Activated naive CD4-positive, alpha-beta T cell treated with anti-CD3 and anti-CD28 coated beads for 36 hours (primary cell): Measurements from ENCODE around the gene NCOA7. TPM values are rescaled to one million over a fixed set of nuclear protein-coding genes. Genes with fewer than 3 reads are reported as not detected.
"Not testable (repeated sequence)": the region's sequence is repeated elsewhere in the genome, so short reads cannot be mapped to it uniquely, and the experiment has no call there.

Experiments used
- CTCF ChIA-PET: fragments of 350-600 bp; sonication (Branson Sonifier 250); formaldehyde crosslinking; loops from one replicate; lab custom pipeline; 2021; ENCODE audit warnings: antibody characterized with exemption; lab: Charles Lee
- DNase-seq: peaks from one replicate; pipeline ENCODE4 v3.0.0-alpha.2; 2020
- H3K27ac Mint-ChIP-seq: one replicate; pipeline ENCODE4 v1.8.0; 2021; ENCODE audit warnings: mild to moderate bottlenecking, mixed read lengths
- H3K27me3 Mint-ChIP-seq: one replicate; pipeline ENCODE4 v1.8.0; 2021; ENCODE audit warnings: low read depth, mixed read lengths
- H3K36me3 Mint-ChIP-seq: one replicate; pipeline ENCODE4 v1.8.0; 2021; ENCODE audit warnings: low read depth, mixed read lengths
- H3K4me1 Mint-ChIP-seq: one replicate; pipeline ENCODE4 v1.8.0; 2021; ENCODE audit warnings: low read depth, mixed read lengths
- H3K4me3 Mint-ChIP-seq: one replicate; pipeline ENCODE4 v1.8.0; 2021; ENCODE audit warnings: mild to moderate bottlenecking, moderate library complexity, mixed read lengths
- H3K9me3 Mint-ChIP-seq: one replicate; pipeline ENCODE4 v1.8.0; 2021; ENCODE audit warnings: mixed read lengths
- intact Hi-C: fragments of 100-400 bp; cut with micrococcal nuclease; formaldehyde crosslinking; loops from one replicate; pipeline ENCODE4 v1.15.1; 2023
- total RNA-seq, 2 experiments: library from RNA; stranded (reverse); gene quantifications; one replicate each; pipeline ENCODE4 v1.2.3, GENCODE V29; 2021

NCOA7 gene
- total RNA-seq, 2 experiments from 2014 or later, result 39.2 to 43.1 TPM

- Mint-ChIP-seq H3K27me3 (no peaks in the 10 kb centered on the region), H3K27ac (peak overlapping the region; percentile 5), H3K4me1 (peaks cover 44% of the 10 kb centered on the region), H3K36me3 (peaks cover 3% of the 10 kb centered on the region), H3K9me3 (no peaks in the 10 kb centered on the region), H3K4me3 (no peak overlapping the region)
- DNase-seq, result no peak
- CTCF ChIA-PET, result interaction anchor here (0.5 to 1.3 kb wide), 2 partner anchors 21 to 25 kb away, joined by 3 read pairs; no protein-coding TSS in a partner anchor
- intact Hi-C loops, result no loop called here
Measured at GRCh38 chr6:125832391-125833117, 41.8 kb downstream of the NCOA7 start.

- peaks cover 3% of the 10 kb centered on the region for H3K36me3 Mint-ChIP-seq
- H3K9me3 Mint-ChIP-seq, result no peaks in the 10 kb centered on the region
- CTCF ChIA-PET, result interaction anchor here (0.9 to 1.0 kb wide), 3 partner anchors 23 to 72 kb away, joined by 3 to 4 read pairs (median 3); no protein-coding TSS in a partner anchor
- intact Hi-C loops, result no loop called here
- H3K4me1 Mint-ChIP-seq, result peaks cover 34% of the 10 kb centered on the region
- no peak for DNase-seq
- H3K27me3 Mint-ChIP-seq, result no peaks in the 10 kb centered on the region
- no peak overlapping the region for H3K4me3 Mint-ChIP-seq
- H3K27ac Mint-ChIP-seq, result no peak overlapping the region
Measured at GRCh38 chr6:125834348-125834747, 43.6 kb downstream of the NCOA7 start.

GRCh38 chr6:125835221-125835744, 44.5 kb downstream of the NCOA7 start:
- Mint-ChIP-seq H3K27ac (no peak overlapping the region), H3K9me3 (no peaks in the 10 kb centered on the region), H3K4me1 (peaks cover 26% of the 10 kb centered on the region), H3K4me3 (no peak overlapping the region), H3K27me3 (no peaks in the 10 kb centered on the region), H3K36me3 (peaks cover 3% of the 10 kb centered on the region)
- CTCF ChIA-PET, result interaction anchor here (0.8 to 1.0 kb wide), 2 partner anchors 22 to 28 kb away, joined by 3 to 5 read pairs; no protein-coding TSS in a partner anchor
- intact Hi-C loops, result no loop called here
- DNase-seq, result no peak

DNA sequence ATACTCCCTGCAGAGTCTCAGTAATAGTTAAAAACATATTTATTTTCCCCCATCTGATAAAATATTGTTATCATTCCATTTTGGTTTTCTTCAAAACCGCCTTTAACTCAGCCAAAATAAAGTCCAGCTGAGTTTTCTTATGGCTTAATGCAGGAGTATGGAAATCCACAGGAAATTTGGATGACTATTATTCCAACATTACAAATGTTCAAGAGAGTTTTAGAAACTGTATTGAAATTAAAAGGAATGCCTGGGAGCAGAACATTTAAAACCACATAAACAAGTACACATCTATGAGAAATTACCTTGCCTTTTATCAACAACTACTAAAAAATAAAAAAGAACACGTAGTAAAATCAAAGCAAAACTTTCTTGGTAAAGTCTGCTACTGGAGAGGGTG, 45.7 kb downstream of the NCOA7 start:
- no peak overlapping the region for H3K4me3 Mint-ChIP-seq
- H3K4me1 Mint-ChIP-seq, result peaks cover 24% of the 10 kb centered on the region
- no peaks in the 10 kb centered on the region for H3K9me3 Mint-ChIP-seq
- peaks cover 3% of the 10 kb centered on the region for H3K36me3 Mint-ChIP-seq
- intact Hi-C loops, result no loop called here
- H3K27me3 Mint-ChIP-seq, result no peaks in the 10 kb centered on the region
- DNase-seq, result no peak
- no peak overlapping the region for H3K27ac Mint-ChIP-seq
- CTCF ChIA-PET, result no interaction called here

DNA sequence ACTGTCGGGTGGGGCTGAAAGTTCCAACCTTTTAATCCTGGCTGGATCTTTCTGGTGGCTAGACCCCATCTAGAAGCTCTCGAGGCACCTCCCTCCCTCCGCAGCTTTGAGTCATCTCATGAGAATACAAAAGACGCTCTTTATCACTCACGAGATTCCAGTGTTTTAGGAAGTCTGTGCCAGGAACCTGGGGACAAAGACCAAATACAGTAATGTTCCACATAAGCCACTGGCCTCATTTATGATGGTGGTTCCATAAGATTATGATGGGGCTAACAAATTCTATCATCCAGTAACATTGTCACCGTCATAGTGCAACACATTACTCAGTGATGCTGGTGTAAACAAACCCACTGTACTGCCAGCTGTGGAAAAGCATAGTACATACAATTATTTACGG, 48.7 kb downstream of the NCOA7 start:
- peaks cover 3% of the 10 kb centered on the region for H3K36me3 Mint-ChIP-seq
- CTCF ChIA-PET, result no interaction called here
- H3K27me3 Mint-ChIP-seq, result no peaks in the 10 kb centered on the region
- no peak overlapping the region for H3K4me3 Mint-ChIP-seq
- no peaks in the 10 kb centered on the region for H3K9me3 Mint-ChIP-seq
- intact Hi-C loops, result no loop called here
- no peak overlapping the region for H3K27ac Mint-ChIP-seq
- H3K4me1 Mint-ChIP-seq, result peaks cover 11% of the 10 kb centered on the region
- no peak for DNase-seq

- no peaks in the 10 kb centered on the region for H3K9me3 Mint-ChIP-seq
- H3K36me3 Mint-ChIP-seq, result peaks cover 3% of the 10 kb centered on the region
- H3K27ac Mint-ChIP-seq, result no peak overlapping the region
- intact Hi-C loops, result no loop called here
- CTCF ChIA-PET, result interaction anchor here (0.6 kb wide), 1 partner anchor 197 kb away, joined by 6 read pairs; no protein-coding TSS in a partner anchor
- no peak overlapping the region for H3K4me3 Mint-ChIP-seq
- DNase-seq, result no peak
- peaks cover 10% of the 10 kb centered on the region for H3K4me1 Mint-ChIP-seq
- no peaks in the 10 kb centered on the region for H3K27me3 Mint-ChIP-seq
Measured at GRCh38 chr6:125839879-125840278, 49.1 kb downstream of the NCOA7 start.

DNA sequence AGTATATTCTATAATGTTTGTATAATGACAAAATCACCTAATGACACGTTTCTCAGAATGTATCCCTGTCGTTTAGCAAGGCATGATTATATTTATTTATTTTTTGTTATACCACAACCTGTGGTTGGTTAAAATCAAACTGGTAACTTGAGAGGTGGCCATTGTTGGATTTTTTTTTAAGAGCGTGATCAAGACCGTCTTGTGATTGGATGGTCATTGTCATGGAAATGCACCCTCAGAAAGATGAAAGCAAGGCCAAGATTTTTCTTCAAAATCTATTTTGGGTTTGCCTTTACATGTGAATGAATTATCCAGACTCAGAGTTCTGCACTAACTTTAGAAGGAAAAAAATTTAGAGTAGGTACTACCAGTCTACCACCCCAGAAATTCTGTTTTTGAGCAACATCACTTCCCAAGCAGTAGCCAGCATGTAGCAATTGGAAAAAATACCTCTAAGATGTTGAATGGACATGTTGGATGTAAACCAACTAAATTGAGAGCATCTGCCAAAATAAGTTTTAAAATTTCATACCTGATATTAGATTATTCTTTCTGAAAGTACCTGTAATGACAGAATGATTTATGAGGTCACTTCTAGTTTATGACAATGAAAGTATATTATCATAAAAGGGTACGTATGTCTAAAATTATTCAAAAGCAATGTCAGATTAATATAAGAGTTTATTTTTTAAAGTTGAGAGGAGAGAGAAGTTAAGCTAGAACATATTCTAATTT, 50.8 kb downstream of the NCOA7 start:
- DNase-seq, result no peak
- intact Hi-C loops, result no loop called here
- CTCF ChIA-PET, result no interaction called here
- no peak overlapping the region for H3K4me3 Mint-ChIP-seq
- H3K9me3 Mint-ChIP-seq, result no peaks in the 10 kb centered on the region
- no peak overlapping the region for H3K27ac Mint-ChIP-seq
- H3K4me1 Mint-ChIP-seq, result peaks cover 8% of the 10 kb centered on the region
- H3K36me3 Mint-ChIP-seq, result peaks cover 3% of the 10 kb centered on the region
- H3K27me3 Mint-ChIP-seq, result no peaks in the 10 kb centered on the region

- H3K9me3 Mint-ChIP-seq, result no peaks in the 10 kb centered on the region
- peaks cover 3% of the 10 kb centered on the region for H3K36me3 Mint-ChIP-seq
- no peak overlapping the region for H3K4me3 Mint-ChIP-seq
- H3K4me1 Mint-ChIP-seq, result peaks cover 8% of the 10 kb centered on the region
- intact Hi-C loops, result no loop called here
- H3K27ac Mint-ChIP-seq, result no peak overlapping the region
- no peak for DNase-seq
- H3K27me3 Mint-ChIP-seq, result no peaks in the 10 kb centered on the region
- CTCF ChIA-PET, result no interaction called here
Measured at GRCh38 chr6:125842091-125842626, 51.4 kb downstream of the NCOA7 start.

GRCh38 chr6:125843593-125843992, 52.8 kb downstream of the NCOA7 start:
- Mint-ChIP-seq H3K36me3 (peaks cover 3% of the 10 kb centered on the region), H3K9me3 (peaks cover 2% of the 10 kb centered on the region), H3K27me3 (no peaks in the 10 kb centered on the region), H3K27ac (no peak overlapping the region), H3K4me3 (no peak overlapping the region), H3K4me1 (peaks cover 7% of the 10 kb centered on the region)
- CTCF ChIA-PET, result no interaction called here
- intact Hi-C loops, result no loop called here
- no peak for DNase-seq

DNA sequence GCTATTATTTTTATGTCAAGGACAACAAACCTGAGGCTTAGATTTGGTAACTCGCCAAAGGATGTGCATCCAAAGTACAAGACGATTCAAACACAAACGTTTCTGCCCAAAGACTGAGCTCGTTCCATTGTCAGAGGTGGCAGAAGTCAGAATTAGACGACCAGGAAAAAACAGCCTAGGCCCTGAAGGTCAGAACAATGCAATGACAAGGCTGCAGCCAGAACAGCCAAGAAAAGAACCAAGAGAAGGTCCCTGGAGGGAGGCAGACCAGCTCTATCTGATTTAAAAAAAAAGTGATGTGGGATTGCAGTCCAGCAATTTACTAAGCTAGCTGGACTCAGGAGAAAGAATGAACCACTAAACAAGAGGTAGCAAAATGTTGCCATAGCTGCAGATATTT, 54.2 kb downstream of the NCOA7 start:
- Mint-ChIP-seq H3K27me3 (no peaks in the 10 kb centered on the region), H3K4me1 (peaks cover 7% of the 10 kb centered on the region), H3K9me3 (peaks cover 2% of the 10 kb centered on the region), H3K27ac (no peak overlapping the region), H3K36me3 (peaks cover 3% of the 10 kb centered on the region), H3K4me3 (no peak overlapping the region)
- intact Hi-C loops, result no loop called here
- CTCF ChIA-PET, result interaction anchor here (0.9 to 1.4 kb wide), 3 partner anchors 14 to 130 kb away, joined by 3 to 4 read pairs (median 3); no protein-coding TSS in a partner anchor
- no peak for DNase-seq

DNA sequence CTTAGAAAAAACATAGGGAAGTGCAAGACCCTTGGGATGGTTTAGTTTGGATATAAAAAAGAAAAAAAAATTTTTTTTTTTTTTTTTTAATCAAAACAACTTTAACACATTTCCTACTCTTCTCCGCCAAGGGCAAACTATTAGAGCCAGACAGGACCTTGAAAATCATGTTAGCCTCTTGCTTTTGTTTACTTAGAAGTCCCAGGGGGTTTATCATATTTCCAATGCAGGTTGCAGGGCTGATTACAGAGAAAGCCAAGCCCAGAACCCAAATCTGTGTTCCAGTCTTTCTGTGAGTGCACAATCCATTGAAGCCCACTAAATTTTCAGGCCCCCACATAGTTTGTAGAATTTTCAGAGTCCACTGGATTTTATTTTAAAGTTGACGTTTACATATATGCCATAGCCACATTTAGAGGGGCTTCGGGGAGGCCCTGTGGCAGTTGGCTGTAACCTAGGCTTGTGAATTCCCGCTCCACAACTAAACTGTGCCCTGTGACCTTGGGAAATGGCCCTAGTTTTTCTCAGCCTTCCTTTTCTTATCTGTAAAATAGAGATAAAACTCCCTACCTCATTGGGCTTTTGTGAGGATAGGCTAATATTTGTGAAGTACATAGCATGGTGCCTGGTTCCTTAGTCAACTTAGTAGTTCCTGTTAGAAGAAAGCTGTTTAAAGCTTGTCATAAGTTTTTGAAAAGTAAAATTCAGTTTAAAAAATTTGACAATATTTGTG, 55.7 kb downstream of the NCOA7 start:
- Mint-ChIP-seq H3K4me3 (no peak overlapping the region), H3K27me3 (no peaks in the 10 kb centered on the region), H3K4me1 (peaks cover 7% of the 10 kb centered on the region), H3K27ac (no peak overlapping the region), H3K36me3 (peaks cover 3% of the 10 kb centered on the region), H3K9me3 (peaks cover 2% of the 10 kb centered on the region)
- CTCF ChIA-PET, result interaction anchor here (1.1 to 1.4 kb wide), 2 partner anchors 60 to 128 kb away, joined by 3 to 4 read pairs; no protein-coding TSS in a partner anchor
- intact Hi-C loops, result no loop called here
- DNase-seq, result no peak

GRCh38 chr6:125848286-125848685, 57.5 kb downstream of the NCOA7 start:
- H3K27ac Mint-ChIP-seq, H3K9me3 Mint-ChIP-seq, H3K27me3 Mint-ChIP-seq, intact Hi-C loops, H3K4me3 Mint-ChIP-seq, DNase-seq, CTCF ChIA-PET, H3K36me3 Mint-ChIP-seq: not testable (repeated sequence)
- peaks cover 11% of the 10 kb centered on the region for H3K4me1 Mint-ChIP-seq
